Nephron progenitor cell (in vitro differentiated cells): Measurements from ENCODE around the gene CCDC85A.

ENCODE experiments used
- DNase-seq: peaks from one replicate; pipeline ENCODE4 v3.0.0; 2021
- H3K27ac Mint-ChIP-seq: 2 replicates; pipeline ENCODE4 v1.8.0; 2021; ENCODE audit warnings: mild to moderate bottlenecking, moderate library complexity, mixed read lengths
- H3K27me3 Mint-ChIP-seq: 2 replicates; pipeline ENCODE4 v1.8.0; 2021; ENCODE audit warnings: mild to moderate bottlenecking, low read depth, mixed read lengths; ENCODE audit not compliant: poor library complexity
- H3K36me3 Mint-ChIP-seq: 2 replicates; pipeline ENCODE4 v1.8.0; 2021; ENCODE audit warnings: low read depth, mixed read lengths
- H3K4me1 Mint-ChIP-seq: 2 replicates; pipeline ENCODE4 v1.8.0; 2021; ENCODE audit warnings: mixed read lengths
- H3K4me3 Mint-ChIP-seq: 2 replicates; pipeline ENCODE4 v1.8.0; 2021; ENCODE audit warnings: mild to moderate bottlenecking, moderate library complexity, mixed read lengths
- H3K9me3 Mint-ChIP-seq: 2 replicates; pipeline ENCODE4 v1.8.0; 2021; ENCODE audit warnings: mild to moderate bottlenecking, moderate library complexity, mixed read lengths
- CTCF ChIP-seq: fragments of 200-600 bp; sonication (generic); IDR thresholded peaks from 2 replicates; pipeline ENCODE4 v1.5.0; 2021; ENCODE audit warnings: antibody characterized with exemption

CCDC85A gene

GRCh38 chr2:56263876-56264275 is 80.1 kb downstream of the CCDC85A start:
- no peaks in the 10 kb centered on the region for H3K4me1 Mint-ChIP-seq
- no peak overlapping the region for H3K27ac Mint-ChIP-seq
- H3K9me3 Mint-ChIP-seq, result no peaks in the 10 kb centered on the region

GRCh38 chr2:56266761-56267414 is 83.1 kb downstream of the CCDC85A start:
- H3K27ac Mint-ChIP-seq, result no peak overlapping the region
- H3K4me3 Mint-ChIP-seq, result no peak overlapping the region
- H3K36me3 Mint-ChIP-seq, result no peaks in the 10 kb centered on the region
- no peaks in the 10 kb centered on the region for H3K4me1 Mint-ChIP-seq
- no peak for DNase-seq
- H3K27me3 Mint-ChIP-seq, result no peaks in the 10 kb centered on the region
- no peaks in the 10 kb centered on the region for H3K9me3 Mint-ChIP-seq
- no peak for TF ChIP-seq CTCF

More at GRCh38 chr2:56263876-56264275, 80.1 kb downstream of the CCDC85A start:
- no peak for DNase-seq
- Mint-ChIP-seq H3K4me3 (no peak overlapping the region), H3K36me3 (no peaks in the 10 kb centered on the region), H3K27me3 (no peaks in the 10 kb centered on the region)
- TF ChIP-seq CTCF, result no peak

GRCh38 chr2:56267415-56267788 is 83.6 kb downstream of the CCDC85A start:
- no peak for TF ChIP-seq CTCF
- DNase-seq, result no peak
- H3K9me3 Mint-ChIP-seq, result no peaks in the 10 kb centered on the region
- no peaks in the 10 kb centered on the region for H3K4me1 Mint-ChIP-seq
- no peaks in the 10 kb centered on the region for H3K27me3 Mint-ChIP-seq
- no peaks in the 10 kb centered on the region for H3K36me3 Mint-ChIP-seq
- H3K27ac Mint-ChIP-seq, result no peak overlapping the region
- H3K4me3 Mint-ChIP-seq, result no peak overlapping the region

GRCh38 chr2:56268856-56269255 is 85.1 kb downstream of the CCDC85A start:
- TF ChIP-seq CTCF, result no peak
- no peak overlapping the region for H3K4me3 Mint-ChIP-seq
- H3K4me1 Mint-ChIP-seq, result no peaks in the 10 kb centered on the region
- DNase-seq, result no peak
- H3K27ac Mint-ChIP-seq, result no peak overlapping the region
- no peaks in the 10 kb centered on the region for H3K27me3 Mint-ChIP-seq
- H3K9me3 Mint-ChIP-seq, result no peaks in the 10 kb centered on the region
- no peaks in the 10 kb centered on the region for H3K36me3 Mint-ChIP-seq

- no peak for TF ChIP-seq CTCF
- no peaks in the 10 kb centered on the region for H3K4me1 Mint-ChIP-seq
- no peaks in the 10 kb centered on the region for H3K9me3 Mint-ChIP-seq
- no peaks in the 10 kb centered on the region for H3K27me3 Mint-ChIP-seq
- no peak overlapping the region for H3K4me3 Mint-ChIP-seq
- no peak overlapping the region for H3K27ac Mint-ChIP-seq
- DNase-seq, result no peak
- no peaks in the 10 kb centered on the region for H3K36me3 Mint-ChIP-seq
Measured at GRCh38 chr2:56271275-56271674, 87.5 kb downstream of the CCDC85A start.

- no peak overlapping the region for H3K27ac Mint-ChIP-seq
- no peak for DNase-seq
- H3K27me3 Mint-ChIP-seq, result no peaks in the 10 kb centered on the region
- H3K36me3 Mint-ChIP-seq, result no peaks in the 10 kb centered on the region
- TF ChIP-seq CTCF, result no peak
- H3K9me3 Mint-ChIP-seq, result peaks cover 9% of the 10 kb centered on the region
- no peak overlapping the region for H3K4me3 Mint-ChIP-seq
- peaks cover 12% of the 10 kb centered on the region for H3K4me1 Mint-ChIP-seq
Measured at GRCh38 chr2:56285224-56285623, 101.4 kb downstream of the CCDC85A start.
